Stimulated activated CD4-positive, alpha-beta T cell treated with anti-CD3 and anti-CD28 coated beads, Interleukin-1b, Interleukin-23, amount 100 ng/mL, for 24 hours (primary cell): ENCODE measurements around the gene MOB2.

Experiments
- DNase-seq, 4 experiments: peaks; one replicate each; pipeline ENCODE4 v3.0.0-alpha.2; 2020; ENCODE audit warnings: low read depth in 4 of 4, low spot score in 1 of 4

MOB2 gene

DNA sequence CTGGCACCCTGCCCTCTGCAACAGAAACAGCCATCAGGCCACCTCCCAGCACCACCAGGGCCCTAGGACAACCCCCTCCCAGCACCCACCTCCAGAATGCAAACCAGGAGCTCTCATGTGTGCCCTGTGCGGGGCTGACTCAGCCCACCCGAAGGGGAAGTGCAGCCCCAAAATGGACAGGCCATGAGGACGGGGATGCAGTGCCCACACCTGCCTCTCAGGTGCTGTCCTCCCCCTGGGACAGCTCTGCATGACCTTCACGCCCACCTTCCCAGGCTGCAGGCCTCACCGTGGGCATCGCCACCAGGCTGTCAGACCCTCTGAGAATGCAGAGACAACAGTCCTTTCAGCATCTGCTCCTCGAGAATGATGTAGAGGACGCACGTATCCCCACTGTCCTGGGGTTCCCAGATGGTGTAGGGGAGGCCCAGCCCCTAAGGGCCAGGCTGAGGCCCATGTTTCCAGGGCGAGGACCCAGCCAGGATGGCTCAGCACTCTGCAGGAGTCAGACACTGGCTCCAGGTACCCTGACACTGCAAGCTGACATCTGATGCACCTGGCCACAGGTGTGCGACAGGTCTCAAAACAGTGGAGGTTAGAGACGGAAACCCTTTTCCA lies 13.5 kb downstream of the MOB2 start:
- no peak for DNase-seq

- DNase-seq = no peak
Measured at GRCh38 chr11:1472180-1473005, 14.2 kb downstream of the MOB2 start.

GRCh38 chr11:1471736-1472135 lies 14.8 kb downstream of the MOB2 start:
- DNase-seq = no peak

DNA sequence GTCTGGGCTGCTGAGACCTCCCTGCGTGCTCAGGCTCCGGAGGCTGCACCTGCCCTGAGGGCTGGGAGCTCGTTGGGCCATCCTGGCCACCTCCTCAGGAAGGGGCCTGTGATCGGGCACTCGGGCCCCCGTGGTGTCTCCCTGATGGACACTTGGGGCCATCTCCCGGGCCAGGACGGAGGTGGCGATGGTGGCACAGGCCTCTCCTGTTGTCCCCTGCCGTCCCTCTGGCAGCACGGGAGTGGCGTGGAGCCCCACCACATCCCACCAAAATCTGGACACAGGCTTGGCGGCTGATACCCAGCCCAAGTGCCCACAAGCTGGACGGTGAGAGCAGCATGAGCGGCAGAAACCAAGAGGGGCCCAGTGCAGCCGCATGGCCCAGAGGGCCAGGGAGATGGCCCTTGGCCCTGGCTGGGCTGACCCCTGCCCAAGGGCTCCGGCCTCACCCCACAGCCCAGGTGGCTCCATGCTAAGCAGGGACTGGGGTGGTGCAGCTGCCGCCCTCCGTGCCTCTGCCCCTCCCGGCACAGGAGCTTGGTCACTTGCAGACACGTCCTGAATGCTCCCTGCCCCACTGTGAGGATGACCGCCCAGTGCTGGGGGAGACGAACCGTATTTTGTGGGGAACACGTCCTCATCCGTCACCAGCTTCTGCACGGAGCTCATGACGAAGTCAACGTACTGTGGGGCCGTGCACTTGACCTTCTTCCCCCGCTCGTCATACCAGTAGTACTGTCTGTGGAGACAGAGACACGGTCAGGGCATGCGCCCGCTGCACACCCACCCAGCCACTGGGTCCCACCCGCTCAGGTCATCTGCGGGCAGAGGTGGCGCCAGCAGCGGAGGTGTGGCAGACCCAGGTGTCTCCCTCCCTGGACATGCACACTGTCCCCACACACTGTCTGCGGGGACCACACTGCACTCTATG lies 15.6 kb downstream of the MOB2 start:
- no peak for DNase-seq

DNA sequence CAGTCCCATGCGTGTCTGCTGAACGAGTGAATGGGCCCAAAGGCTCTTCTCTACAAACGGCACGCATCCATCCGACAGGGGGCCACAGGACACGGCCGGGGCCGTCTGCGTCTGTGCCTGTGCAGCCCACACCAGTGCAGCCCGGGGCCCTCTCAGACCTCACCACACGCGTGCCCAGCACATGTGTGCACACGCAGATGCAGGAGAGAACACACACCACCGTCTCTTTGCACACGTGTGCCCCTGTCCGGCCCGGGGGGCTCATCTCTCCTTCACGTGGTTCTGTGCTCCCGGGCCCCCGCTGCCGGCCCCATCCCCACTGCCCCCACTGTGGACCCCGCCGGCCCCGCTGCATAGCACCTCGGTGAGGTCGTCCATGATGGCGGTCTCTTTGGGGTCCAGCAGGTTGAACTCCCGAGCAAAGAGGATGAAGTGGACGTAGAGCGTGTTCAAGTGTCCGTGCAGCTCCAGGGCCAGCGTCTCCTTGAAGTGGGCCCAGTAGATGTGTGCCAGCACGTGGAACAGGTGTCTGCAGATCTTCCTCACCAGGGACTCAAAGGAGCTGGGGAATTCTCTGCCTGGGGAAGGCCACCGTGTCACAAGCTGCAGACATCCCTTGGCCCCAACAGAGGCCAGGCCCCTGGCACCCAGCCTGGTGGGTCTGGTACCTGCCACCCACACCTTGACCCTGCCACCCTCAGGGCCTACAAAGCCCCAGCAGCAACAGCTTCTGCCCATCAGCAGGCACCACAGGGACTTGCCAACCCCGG lies 16.5 kb downstream of the MOB2 start:
- DNase-seq = no peak

DNA sequence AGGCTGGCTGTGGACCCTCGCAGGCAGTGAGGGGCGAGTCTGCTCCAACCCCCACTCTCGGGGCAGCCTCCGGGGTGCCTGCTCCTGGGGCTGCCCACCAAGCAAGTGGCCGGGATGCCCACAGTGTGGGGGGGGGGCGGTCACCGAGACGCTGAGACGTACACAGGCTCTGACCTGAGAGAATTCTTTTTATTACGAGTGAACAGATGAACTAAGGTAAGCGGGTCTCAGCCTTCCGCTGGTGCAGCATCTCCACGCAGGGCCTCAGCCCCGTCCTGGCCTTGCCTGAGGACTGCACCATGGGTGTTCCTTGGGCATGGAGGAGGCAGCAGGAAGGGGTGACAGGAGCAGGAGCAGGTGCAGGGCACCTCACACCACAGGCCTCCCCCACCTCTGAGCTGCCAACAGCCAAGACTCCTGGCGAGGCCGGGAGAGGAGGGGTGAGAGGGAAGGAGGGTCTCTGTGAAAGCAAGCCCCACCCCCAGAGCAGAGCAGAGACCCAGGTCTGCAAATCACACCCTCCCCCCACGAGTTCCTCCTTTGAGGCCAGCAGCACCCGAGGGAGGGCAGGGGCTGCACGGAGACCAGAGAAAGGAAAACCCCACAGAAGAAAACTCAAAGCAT lies 17.2 kb downstream of the MOB2 start:
- DNase-seq = no peak

- no peak for DNase-seq
Measured at GRCh38 chr11:1468473-1469066, 18.0 kb downstream of the MOB2 start.

DNA sequence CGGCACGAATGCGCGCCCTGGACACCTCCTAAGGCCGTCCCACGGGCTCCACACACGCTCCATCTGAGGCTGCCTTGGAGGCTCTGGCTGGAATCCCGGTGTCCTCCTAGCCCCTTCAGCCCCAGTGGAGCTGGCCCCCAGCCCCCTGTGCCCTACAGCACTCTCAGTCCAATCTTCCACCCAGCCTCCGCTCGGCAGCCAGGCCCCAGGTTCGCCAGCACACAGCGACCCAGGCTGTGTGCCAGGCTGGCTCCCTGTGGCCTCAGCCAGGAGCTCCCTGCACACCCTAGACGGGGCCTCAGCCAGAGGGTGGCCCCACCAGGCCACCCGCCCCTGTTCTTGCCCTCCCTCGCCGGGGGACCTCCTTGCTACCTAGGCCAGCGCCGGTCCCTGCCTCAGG lies 18.6 kb downstream of the MOB2 start:
- DNase-seq = no peak

DNA sequence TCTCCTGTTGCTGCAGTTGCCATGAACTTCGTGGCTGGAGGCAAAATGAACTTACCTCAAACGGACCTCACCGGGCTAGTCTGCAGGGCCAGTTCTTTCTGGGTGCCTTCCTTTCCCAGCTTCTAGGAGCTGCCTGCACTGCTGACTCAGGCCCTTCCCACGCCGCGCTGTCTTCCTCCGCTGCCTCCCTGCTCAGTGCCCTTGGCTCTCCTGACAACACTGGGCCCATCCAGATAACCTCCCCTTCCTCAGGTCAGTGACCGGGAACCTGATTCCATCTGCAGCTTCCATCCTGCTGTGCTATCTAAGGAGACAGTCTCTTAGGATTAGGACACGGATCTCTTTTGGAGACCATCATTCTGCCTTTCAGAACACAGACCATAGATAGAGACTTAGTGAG lies 19.3 kb downstream of the MOB2 start:
- DNase-seq = no peak

GRCh38 chr11:1466784-1467183 lies 19.8 kb downstream of the MOB2 start:
- no peak for DNase-seq

DNA sequence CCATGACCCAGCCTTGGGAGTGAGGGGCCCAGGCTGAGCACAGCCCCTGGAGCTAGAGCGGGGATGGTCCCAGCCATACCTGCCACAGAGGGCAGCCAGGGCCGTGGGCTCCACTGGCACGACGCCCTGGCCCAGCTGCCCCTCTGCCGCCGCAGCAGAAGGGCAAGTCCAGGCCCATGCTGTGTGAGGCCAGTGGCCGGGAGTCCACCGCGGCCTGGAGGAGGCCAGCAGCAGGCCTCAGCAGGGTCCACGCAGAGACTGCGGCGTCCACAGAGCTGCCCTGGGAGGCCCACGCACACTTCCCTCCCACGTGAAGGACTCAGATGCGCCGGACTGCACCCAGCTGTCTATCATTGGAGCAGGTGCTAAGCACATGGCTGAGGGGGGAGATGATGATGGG lies 23.5 kb downstream of the MOB2 start:
- DNase-seq = no peak

- DNase-seq = no peak
Measured at GRCh38 chr11:1462698-1462975, 23.9 kb downstream of the MOB2 start.

GRCh38 chr11:1461826-1462697 lies 24.5 kb downstream of the MOB2 start:
- no peak for DNase-seq

- no peak for DNase-seq
Measured at GRCh38 chr11:1460986-1461825, 25.4 kb downstream of the MOB2 start.

GRCh38 chr11:1460396-1460985 lies 26.1 kb downstream of the MOB2 start:
- DNase-seq = no peak

DNA sequence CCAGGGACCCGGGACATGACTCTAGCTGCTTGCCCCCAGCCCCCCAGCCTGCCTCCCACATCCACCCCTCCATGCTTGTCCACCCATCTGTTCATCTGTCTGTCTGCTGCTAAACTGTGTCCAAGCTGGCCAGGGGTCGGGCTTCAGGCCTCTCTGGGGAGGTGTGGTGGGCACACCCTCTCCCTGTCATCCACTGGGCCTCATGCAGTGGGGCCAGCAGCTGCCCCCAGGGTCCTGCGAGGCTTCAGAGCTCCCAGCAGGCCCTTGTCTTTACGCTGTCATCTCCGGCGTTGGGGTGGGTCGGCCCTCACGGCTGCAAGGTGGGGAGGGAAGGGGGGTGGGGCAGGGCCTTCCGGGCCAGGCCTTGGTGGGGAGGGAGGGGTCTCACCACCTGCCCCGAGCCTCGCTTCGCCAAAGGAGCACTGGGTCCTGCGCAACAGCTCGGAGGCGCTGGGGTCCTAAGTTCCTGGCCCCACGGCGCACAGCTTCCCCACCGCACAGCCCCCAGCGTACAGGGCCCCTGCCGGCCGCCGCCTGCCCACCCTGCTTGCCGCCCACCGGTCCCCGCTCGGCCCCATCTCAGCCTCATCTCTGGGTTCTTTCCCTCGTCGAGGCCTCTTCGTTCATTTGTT lies 26.7 kb downstream of the MOB2 start:
- DNase-seq = no peak

- no peak for DNase-seq
Measured at GRCh38 chr11:1459219-1459575, 27.4 kb downstream of the MOB2 start.
